Ovary (tissue), 3 donors: ENCODE data around the gene GABPB2.

Source experiments
- EP300 ChIP-seq: sonication (generic); formaldehyde crosslinking; IDR thresholded peaks from one replicate; pipeline ENCODE4 v1.6.1; 2017; ENCODE audit warnings: antibody characterized with exemption
- POLR2A ChIP-seq: fragments of 450-650 bp; IDR thresholded peaks from one replicate; pipeline ENCODE4 v1.6.1; 2017; ENCODE audit warnings: antibody characterized with exemption, mild to moderate bottlenecking, moderate library complexity
- TF ChIP-seq, protein P1 (sequence below), 3 donors: fragments of 450-650 bp in 2 of 3; fragments of 200-600 bp in 1 of 3; IDR thresholded peaks; one replicate each; pipeline versions ENCODE4 v1.5.1 to v1.8.0; 2016 to 2022; ENCODE audit warnings: antibody characterized with exemption in 3 of 3, mild to moderate bottlenecking in 1 of 3
- donor health status: DM: no; HTN: no; CAD: no.

DNA sequence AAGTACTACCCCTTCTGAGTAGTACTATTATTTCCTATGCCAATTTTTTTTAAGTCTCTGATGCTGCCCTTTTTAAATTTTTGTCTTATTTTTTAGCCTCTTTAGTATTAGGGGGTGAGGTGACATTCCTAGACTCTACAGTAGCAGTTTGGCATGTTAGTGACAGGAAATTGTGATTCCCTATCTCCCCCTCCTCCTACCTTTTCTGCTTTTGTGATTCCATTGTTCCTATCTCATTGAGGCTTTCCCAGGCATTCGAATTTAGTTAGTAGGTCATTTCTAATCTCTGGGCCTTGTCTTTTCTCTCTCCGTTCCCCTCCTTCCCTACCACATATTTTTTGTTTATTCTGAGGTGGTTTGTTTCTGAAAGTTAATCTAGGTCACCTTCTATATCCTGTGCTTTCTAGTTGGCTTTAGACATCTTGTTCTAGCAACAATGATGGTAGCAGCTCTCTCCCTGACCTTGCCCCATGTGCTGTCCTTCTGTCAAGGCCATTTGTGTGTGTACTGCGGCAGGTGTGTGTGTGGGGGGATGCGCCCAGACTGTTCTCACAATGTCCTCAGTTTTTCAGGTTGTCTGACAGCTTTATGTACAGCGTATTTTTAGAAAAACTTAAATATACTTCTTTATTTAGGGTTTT is 54.3 kb downstream of the GABPB2 start:
- TF ChIP-seq, protein P1, sequence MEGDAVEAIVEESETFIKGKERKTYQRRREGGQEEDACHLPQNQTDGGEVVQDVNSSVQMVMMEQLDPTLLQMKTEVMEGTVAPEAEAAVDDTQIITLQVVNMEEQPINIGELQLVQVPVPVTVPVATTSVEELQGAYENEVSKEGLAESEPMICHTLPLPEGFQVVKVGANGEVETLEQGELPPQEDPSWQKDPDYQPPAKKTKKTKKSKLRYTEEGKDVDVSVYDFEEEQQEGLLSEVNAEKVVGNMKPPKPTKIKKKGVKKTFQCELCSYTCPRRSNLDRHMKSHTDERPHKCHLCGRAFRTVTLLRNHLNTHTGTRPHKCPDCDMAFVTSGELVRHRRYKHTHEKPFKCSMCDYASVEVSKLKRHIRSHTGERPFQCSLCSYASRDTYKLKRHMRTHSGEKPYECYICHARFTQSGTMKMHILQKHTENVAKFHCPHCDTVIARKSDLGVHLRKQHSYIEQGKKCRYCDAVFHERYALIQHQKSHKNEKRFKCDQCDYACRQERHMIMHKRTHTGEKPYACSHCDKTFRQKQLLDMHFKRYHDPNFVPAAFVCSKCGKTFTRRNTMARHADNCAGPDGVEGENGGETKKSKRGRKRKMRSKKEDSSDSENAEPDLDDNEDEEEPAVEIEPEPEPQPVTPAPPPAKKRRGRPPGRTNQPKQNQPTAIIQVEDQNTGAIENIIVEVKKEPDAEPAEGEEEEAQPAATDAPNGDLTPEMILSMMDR (IDR thresholded peaks at IDR 0.05), result no peak
- TF ChIP-seq POLR2A (no peak), EP300 (no peak)
